ENCODE results near the gene TBC1D8B. TPM values are rescaled to one million over a fixed set of nuclear protein-coding genes. Genes with fewer than 3 reads are reported as not detected.

Gene TBC1D8B
- total RNA-seq, 1 experiment from 2014 or later: 14.9 TPM

- H3K4me3 Mint-ChIP-seq (ENCODE audit: low read depth, unreplicated experiment): peak overlapping the region; percentile 40
- intact Hi-C loops (cut with micrococcal nuclease; ENCODE audit: unreplicated experiment): loop anchor here (2.0 to 5.0 kb wide), 2 partner anchors 46 to 89 kb away; no protein-coding TSS in a partner anchor
Observed at GRCh38 chrX:106780664-106781377, 21.7 kb upstream of the TBC1D8B start.

DNA sequence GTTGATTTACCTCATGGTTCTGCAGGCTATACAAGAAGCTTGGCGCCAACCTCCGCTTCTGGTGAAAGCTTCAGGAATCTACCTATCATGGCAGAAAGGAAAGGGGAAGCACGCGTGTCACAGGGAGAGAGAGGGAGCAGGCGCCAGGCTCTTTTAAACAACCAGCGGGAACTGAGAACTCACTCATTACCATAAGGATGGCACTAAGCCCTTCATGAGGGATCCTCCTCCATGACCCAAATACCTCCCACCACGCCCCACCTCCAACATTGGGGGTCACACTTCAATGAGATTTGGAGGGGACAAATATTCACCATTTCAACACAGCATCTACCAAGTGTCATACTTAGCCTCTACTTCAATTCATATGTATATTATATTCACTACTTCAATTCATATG, 18.8 kb upstream of the TBC1D8B start:
- no peak for TF ChIP-seq CTCF (IDR thresholded peaks at IDR 0.05; ENCODE audit: unreplicated experiment)
- peaks cover 5% of the 10 kb centered on the region for H3K36me3 Mint-ChIP-seq (ENCODE audit: insufficient read depth, unreplicated experiment)
- DNase-seq: no peak
- H3K4me3 Mint-ChIP-seq (ENCODE audit: low read depth, unreplicated experiment): no peak overlapping the region
- no peaks in the 10 kb centered on the region for H3K9me3 Mint-ChIP-seq (ENCODE audit: low read depth, unreplicated experiment)
- H3K27ac Mint-ChIP-seq (ENCODE audit: unreplicated experiment): no peak overlapping the region
- intact Hi-C loops (cut with micrococcal nuclease; ENCODE audit: unreplicated experiment): loop anchor here (5.0 kb wide), 1 partner anchor 91 kb away; no protein-coding TSS in a partner anchor
- BruUV-seq (replicated peaks): no TSS peak
- H3K27me3 Mint-ChIP-seq (ENCODE audit: unreplicated experiment): no peaks in the 10 kb centered on the region
- CTCF ChIA-PET: no interaction called here
- peaks cover 42% of the 10 kb centered on the region for H3K4me1 Mint-ChIP-seq (ENCODE audit: low read depth, unreplicated experiment)

More at GRCh38 chrX:106780664-106781377, 21.7 kb upstream of the TBC1D8B start:
- CTCF ChIA-PET: interaction anchor here (0.6 to 1.3 kb wide), 4 partner anchors 22 to 115 kb away, joined by 3 to 7 read pairs (median 4); partner anchors contain the start of gene TBC1D8B
- Mint-ChIP-seq H3K4me1 (ENCODE audit: low read depth, unreplicated experiment) (peaks cover 34% of the 10 kb centered on the region), H3K9me3 (ENCODE audit: low read depth, unreplicated experiment) (no peaks in the 10 kb centered on the region), H3K27ac (ENCODE audit: unreplicated experiment) (peak overlapping the region; percentile 70), H3K36me3 (ENCODE audit: insufficient read depth, unreplicated experiment) (peaks cover under 1% of the 10 kb centered on the region), H3K27me3 (ENCODE audit: unreplicated experiment) (no peaks in the 10 kb centered on the region)
- no TSS peak for BruUV-seq (replicated peaks)
- DNase-seq: peak; percentile 15
- TF ChIP-seq CTCF (IDR thresholded peaks at IDR 0.05; ENCODE audit: unreplicated experiment): no peak

- H3K27ac Mint-ChIP-seq (ENCODE audit: unreplicated experiment): no peak overlapping the region
Observed at GRCh38 chrX:106791495-106791894, 11.0 kb upstream of the TBC1D8B start.

DNA sequence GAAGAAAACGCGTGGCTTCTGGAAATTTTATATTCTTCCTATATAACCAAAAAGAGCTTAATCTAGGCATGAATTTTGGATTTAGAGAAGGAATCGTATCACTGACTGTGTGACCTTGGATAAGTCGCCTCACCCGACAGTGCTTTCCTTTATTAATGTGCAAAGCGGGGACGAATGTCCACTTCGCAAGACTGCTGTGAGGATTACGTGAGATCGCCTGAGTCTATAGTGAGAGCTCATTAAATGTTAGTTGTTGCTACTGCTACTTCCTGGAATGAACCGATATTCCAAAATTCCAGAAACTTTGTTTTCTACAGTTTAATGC, 448 bp upstream of the TBC1D8B start:
- no peak for DNase-seq
- Mint-ChIP-seq H3K4me1 (ENCODE audit: low read depth, unreplicated experiment) (peaks cover 14% of the 10 kb centered on the region), H3K27ac (ENCODE audit: unreplicated experiment) (peak overlapping the region; percentile 78), H3K9me3 (ENCODE audit: low read depth, unreplicated experiment) (no peaks in the 10 kb centered on the region), H3K36me3 (ENCODE audit: insufficient read depth, unreplicated experiment) (peaks cover 22% of the 10 kb centered on the region), H3K4me3 (ENCODE audit: low read depth, unreplicated experiment) (peak overlapping the region; percentile 82), H3K27me3 (ENCODE audit: unreplicated experiment) (no peaks in the 10 kb centered on the region)
- CTCF ChIA-PET: interaction anchor here (1.0 to 1.6 kb wide), 2 partner anchors 21 to 86 kb away, joined by 3 to 7 read pairs; no protein-coding TSS in a partner anchor
- BruUV-seq (replicated peaks): no TSS peak
- TF ChIP-seq CTCF (IDR thresholded peaks at IDR 0.05; ENCODE audit: unreplicated experiment): no peak
- intact Hi-C loops (cut with micrococcal nuclease; ENCODE audit: unreplicated experiment): no loop called here

More at GRCh38 chrX:106791495-106791894, 11.0 kb upstream of the TBC1D8B start:
- intact Hi-C loops (cut with micrococcal nuclease; ENCODE audit: unreplicated experiment): loop anchor here (1.0 to 5.0 kb wide), 2 partner anchors 179 to 310 kb away; partner anchors contain the start of gene RADX
- DNase-seq: no peak
- TF ChIP-seq CTCF (IDR thresholded peaks at IDR 0.05; ENCODE audit: unreplicated experiment): no peak
- H3K4me3 Mint-ChIP-seq (ENCODE audit: low read depth, unreplicated experiment): no peak overlapping the region
- no TSS peak for BruUV-seq (replicated peaks)
- H3K4me1 Mint-ChIP-seq (ENCODE audit: low read depth, unreplicated experiment): peaks cover 8% of the 10 kb centered on the region
- peaks cover 3% of the 10 kb centered on the region for H3K36me3 Mint-ChIP-seq (ENCODE audit: insufficient read depth, unreplicated experiment)
- H3K27me3 Mint-ChIP-seq (ENCODE audit: unreplicated experiment): no peaks in the 10 kb centered on the region
- no peaks in the 10 kb centered on the region for H3K9me3 Mint-ChIP-seq (ENCODE audit: low read depth, unreplicated experiment)
- CTCF ChIA-PET: no interaction called here

All from Calu3 (cell line).